ENCODE results near the gene MAPKAP1.
A peak's percentile ranks its signal among the peaks of the same experiment; 100 is the strongest.

The MAPKAP1 gene

DNA sequence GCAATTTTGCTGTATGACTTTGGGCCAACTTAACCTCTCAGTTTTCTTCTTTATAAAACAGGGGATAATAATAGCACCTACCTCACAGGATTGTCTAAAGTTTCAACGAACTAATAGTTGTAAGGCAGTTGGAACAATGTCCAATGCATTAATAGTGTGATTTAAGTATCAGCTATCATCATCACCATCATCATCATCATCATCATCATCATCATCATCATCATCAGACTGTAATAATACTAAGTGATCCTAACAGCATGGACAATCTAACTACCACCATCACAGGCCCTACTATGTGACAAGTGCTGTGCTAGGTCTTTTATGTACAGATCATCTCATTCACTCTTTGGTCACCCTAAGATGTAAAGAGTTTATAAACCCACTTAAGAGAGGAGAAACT, 196.0 kb downstream of the MAPKAP1 start:
- no peak for DNase-seq

DNA sequence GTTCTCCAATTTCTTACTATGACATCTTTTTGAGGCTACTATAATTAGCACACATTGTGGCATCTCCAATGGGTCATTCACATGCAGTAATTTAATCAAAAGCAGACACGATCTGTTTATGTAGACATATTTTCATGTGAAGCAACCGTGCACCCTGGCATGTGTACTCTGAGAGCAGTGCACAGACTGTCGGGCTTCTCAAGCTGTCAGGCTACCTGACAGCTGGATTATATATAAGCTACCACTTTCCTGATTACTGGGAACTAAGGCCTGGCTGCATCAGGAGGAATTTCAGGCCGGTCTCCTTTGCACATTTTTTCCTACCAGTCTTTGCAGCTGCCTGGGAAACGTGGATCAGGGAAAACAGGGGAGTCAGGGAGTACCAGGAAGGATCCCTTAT, 197.5 kb downstream of the MAPKAP1 start:
- peak; percentile 89 for DNase-seq

DNA sequence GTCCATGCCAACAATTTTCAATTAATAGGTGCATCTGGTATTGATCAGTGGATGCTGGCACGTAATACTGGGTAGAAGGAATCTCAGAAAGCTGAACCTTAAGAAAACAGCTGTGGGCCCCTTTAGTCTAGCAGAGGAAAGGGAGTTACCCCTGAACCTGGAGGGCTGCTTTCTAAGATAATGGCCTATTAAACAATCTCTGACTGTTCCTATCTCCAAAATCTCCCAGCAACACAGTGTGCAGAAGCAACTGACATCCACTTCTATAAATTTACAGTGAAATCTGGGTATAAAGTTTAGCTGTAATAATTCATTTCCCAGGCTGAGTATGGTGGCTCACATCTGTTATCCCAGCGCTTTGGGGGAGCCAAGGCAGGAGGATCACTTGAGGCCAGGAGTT, 198.8 kb downstream of the MAPKAP1 start:
- no peak for DNase-seq

DNA sequence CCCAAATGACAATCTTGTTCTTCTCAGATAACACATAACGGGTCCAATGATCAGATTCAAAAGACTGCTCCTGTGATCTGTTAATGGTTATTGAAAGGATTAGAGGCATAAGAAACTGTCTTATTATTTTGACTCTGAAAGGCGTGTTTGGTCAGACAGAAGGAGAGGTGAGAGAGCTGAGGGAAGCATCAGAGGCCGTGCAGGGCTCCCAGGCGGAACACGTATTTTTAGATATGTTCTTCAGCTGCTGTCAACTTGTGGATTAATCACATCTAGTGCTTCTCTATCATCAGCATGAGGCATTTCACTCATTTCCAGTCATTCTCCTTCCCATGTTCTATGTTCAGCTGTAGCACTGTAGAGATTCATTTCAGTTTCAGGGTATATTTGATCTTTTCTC, 199.8 kb downstream of the MAPKAP1 start:
- no peak for DNase-seq

DNA sequence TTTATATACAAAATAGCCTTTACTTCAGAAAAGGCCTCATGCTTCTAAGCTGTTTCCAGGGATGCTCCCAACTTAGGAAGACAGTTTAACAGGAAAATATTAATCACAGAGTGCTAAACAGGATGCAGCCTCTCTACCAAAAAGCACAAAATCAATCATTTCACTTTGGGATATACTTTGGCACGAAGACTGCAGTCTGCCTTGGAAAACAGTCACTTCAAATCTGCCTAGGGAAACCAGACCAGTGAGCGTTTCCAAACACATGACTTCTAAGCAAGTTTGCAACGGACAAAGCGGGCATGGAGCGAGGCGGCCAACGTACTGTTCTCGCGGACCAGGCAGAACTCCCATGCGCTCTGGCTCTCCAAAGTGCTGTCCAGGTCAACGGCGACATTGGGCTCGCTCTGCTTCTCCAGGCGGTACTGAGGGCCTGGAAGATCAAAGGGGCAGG, 201.0 kb downstream of the MAPKAP1 start:
- DNase-seq, result no peak

DNA sequence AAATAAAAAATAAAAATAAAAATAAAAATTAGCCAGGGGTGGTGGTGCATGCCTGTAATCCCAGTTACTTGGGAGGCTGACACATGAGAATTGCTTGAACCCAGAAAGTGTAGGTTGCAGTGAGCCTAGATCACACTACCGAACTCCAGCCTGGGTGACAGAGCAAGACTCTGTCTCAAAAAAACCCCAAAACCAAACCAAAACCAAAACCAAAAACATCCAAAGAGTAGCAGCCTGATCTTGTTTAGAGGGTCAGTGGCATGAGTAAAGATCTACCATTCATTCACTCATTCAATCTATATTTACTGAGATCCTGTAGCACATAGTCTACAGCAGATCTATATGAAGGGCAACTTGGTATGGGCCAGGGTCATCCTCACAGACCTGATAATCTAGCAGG, 202.4 kb downstream of the MAPKAP1 start:
- no peak for DNase-seq

DNA sequence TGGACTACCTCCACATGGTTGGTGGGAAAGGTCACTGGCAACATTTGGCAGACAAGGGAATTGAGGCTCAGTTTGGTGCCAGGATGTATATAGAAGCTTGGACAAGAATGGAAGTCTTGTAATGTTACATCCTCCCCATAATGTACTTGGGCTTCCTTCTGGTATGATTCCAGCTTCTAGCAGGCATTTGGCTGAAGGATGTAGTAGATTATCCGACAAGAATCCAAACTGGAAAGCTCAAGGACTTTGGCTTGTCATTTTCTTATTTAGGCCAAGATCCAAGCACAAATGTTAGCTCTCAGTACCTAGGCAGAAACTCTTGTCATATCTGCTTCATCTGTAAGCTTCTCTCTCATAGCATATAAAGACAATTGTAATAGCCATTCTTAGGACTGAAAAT, 209.1 kb downstream of the MAPKAP1 start:
- no peak for DNase-seq

DNA sequence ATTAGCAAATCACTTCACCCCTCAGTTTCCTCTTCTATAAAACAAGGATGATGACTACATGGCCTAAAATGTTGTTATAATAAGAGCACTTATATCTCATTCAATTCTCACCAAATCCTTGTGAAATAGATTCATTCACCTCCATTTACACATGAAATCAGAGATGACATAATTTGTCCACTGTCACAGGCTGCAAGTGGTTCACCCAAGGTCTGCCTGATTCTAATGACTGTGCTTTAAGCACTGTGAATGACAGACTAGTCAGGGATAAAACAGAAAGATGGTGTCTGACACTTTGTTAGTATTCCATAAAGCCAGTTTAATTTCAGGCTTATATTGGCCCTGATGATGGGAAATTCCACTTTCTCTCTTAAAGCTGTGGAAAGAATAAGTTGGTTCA, 209.5 kb downstream of the MAPKAP1 start:
- DNase-seq, result no peak

DNA sequence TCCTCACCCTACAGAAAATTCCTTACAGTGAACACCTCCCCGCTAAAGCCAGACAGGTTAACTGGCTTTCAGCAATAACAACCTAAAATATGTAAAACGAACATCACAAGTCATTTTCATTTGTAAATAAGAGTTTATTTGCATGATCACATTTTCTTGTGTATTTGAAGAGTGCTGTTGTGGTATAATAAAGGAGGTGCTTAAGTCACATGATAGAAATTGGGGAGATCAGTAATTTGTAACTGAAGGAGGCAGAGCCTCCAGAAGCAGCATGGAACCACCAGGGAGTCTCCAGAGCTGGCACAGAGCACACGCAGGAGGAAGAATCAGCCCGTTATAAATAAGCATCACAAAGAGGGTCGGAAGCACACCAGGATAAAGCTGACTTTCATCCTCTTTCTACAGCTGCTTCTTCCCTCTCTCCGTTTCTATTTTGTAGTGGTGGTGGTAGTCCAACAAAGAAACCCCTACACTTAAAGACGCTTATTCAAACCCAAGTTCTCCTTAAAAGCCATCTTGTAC, 210.6 kb downstream of the MAPKAP1 start:
- no peak for DNase-seq

DNA sequence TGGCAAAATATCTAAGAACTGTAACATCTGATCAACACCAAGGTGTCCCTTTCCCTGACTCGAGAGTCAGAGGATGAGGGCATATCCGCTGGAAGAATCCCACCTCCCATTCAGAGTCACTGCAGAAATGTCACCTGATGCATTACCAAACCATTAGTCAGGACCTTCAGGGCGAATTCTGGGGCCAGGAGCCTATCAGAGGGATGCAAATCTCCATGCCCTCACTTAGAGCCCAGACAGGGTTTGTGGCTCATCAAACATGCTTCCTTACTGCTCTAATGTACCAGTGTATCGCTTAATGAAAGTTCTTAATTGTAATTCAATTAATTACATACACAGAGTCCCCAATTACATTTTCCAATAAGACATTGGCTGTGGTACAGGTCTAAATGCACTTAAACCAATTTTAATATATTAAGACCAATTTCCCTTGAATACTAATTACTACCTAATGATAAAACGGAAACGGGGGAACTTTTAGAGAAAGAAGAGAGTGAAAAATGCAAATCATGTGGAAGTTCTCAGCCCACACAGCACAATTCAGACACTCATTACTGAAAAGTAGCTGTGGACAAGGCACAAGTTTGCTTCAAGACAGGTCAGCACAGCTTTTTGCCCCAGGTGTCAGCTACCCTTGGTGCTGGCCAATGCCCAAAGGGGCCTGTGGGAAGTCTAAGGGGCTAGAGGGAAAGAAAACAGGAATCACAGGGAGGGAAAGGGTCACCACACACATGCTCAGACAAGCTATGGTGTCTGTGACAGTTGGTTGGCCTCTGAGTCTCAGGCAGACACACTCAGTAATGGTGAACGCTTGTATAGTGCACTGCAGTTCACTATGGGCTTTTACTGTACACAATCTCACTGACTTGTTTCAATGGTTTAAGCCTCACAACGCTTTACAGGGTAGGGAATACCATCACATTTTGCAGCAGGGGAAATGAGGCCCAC, 211.6 kb downstream of the MAPKAP1 start:
- no peak for DNase-seq

DNA sequence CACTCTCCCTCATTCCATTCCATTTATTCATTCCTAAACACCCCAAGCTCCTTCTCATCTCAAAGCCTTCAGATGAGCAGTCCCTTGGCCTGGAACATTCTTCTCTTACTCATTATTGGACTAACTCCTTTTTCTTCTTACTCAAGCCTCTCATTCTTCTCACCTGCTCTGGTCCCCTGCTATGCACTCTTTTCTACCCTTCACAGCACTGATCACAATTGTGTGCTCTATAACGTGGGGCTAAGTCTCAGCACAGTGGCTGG, 212.4 kb downstream of the MAPKAP1 start:
- peak; percentile 18 for DNase-seq

DNA sequence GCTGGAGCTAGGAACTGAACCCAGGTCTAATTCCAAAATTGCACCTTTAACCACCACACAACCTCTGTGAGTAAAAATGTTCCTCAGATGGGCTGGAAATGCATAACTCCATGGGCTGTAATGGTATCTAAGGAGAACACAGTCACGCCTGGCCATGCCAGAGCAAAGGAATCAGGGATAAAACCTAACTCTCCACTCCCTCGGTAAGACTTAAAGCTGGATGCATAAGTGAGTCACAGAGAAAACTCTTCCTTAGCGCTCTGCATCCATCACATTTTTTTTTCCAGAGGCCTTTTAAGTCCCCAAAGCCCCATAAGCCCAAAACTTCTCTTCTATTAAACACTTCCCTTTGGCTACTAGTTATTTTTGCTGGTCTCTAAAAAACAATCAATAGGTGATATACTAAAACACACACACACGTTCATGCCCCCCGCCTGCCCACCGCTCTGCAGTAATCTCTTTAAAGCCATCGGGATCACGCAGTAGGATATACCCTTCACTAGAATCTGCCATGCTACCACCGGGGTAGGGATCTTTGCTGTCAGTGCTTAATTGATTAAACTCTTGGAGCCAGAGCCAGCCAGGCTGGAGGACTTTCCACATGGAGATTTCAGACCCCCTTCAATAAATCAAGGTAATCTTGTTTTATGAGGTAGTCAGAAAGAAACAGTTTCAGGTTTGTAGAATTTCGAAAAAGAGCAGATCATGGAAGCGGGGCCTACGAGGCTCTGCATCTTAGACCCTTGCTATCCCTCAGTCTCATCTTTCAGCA, 212.9 kb downstream of the MAPKAP1 start:
- peak; percentile 20 for DNase-seq

DNA sequence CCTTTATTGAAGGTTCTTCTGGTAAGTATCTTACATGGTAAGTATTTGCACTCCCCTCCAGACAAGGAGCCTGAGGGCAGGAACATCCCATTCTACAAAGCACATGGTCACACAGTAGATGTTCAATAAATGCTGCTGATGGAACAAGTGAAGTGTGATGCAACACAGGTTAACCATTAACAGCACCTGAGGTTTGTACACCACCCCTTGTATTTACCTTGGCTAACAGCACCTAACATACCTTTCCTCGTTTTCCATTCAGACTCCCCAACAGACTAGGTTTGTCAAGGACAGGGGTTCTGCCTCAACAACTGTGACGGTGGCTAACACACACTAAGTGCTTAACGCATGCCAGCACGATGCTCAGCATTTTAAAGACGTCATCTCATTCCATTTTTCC, 213.6 kb downstream of the MAPKAP1 start:
- DNase-seq, result no peak

DNA sequence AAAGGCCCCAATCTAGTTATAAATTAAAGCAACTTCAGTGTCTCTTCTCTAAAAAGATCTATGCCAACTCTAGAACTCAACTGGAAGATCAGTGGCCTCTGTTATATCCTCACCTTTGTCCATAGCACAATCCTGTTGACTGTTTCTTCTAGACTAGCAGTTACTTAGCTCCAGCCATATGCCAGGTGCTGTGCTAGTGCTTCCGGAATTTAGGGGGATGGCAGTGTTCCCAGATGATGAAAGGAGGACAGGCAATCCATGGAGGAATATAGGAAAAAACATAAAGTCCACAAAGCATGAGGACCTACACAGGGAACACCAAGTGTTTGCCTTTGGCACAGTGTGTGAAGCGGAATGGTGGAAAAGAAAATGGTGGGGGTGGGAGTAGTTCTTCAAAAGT, 214.3 kb downstream of the MAPKAP1 start:
- DNase-seq, result no peak

DNA sequence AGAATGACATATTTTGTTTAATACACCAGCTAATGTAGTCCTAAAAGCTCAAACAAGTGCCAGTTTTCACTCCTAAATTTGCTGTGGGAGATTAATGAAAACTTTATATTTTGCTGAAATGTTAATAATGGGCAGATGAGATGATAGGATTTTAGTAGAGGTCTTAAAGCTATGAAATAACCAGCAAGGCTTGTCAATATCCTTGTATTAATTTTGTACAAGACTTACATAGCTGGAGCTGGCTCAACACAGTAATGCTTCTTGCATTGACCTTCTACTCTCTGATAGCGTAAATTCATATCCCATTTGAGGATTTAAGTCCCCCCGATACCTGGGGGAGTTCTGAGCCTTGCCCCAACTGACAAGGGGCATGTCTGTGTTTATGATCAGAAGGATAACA, 219.2 kb downstream of the MAPKAP1 start:
- no peak for DNase-seq

DNA sequence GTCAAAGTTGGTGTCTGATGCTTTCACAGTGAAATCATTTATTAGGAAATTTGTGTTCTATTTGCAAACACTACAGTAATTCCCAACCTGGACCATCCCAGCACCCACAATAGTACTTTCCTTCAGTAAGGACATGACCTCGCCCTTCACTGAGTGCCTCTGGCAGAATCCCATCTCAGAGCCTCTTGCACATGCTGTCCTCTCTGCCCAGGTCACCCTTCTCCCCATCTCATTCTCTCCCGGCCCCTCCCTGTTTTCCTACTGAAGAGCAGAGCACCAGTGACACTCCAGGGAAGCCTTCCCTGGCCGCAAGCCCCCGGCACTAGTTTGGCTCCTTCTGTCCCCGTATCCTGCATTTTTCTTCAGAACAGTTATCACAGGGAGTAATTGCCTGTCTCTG, 220.4 kb downstream of the MAPKAP1 start:
- DNase-seq, result no peak

DNA sequence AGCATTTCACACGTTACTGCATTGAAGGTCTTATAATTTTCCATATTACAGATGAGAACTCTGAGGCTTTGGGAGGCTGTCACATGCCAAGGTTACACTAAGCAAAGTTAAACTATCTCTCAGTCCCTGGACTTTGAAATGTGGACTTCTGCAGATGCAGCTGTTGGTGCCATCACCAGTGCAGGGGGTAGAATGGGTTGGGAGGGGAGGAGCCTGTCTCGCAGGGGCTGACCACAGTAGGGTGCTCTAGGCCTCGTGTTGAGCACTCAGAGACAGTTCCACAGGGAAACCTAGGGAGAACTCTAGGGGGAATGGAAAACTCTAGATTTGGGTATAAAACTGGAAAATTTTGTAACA, 220.9 kb downstream of the MAPKAP1 start:
- DNase-seq, result no peak

DNA sequence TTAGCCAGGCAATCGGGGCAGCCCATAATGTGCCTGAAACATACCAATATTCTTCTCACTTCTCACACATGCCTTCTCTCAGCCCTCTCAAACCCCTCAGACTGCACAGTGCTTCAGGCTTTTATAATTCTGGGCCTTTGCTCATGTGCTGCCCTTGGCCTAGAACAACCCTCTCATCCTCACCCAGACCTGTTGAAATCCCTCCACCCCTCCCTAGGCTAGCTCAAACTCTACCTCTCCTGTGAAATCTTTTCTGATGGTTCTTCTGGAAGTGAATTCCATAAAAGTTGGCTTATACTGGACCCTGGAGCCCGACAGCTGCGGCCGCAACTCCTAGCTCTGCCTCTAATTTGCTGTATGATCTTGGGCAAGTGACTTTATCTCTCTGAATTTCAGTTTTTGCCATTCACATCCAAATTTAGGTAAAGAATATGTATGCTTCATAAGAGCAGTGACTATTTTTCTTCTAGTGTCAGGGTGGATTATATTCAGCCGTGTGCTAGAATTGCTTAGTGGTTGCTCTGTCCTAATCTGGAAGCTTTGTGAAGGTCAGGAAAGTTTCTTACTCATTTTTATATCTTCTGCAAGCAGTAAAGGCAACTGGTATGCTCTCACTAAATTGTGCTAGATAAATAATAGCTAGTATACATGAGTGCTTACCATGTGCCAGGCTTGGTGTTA, 221.4 kb downstream of the MAPKAP1 start:
- no peak for DNase-seq

DNA sequence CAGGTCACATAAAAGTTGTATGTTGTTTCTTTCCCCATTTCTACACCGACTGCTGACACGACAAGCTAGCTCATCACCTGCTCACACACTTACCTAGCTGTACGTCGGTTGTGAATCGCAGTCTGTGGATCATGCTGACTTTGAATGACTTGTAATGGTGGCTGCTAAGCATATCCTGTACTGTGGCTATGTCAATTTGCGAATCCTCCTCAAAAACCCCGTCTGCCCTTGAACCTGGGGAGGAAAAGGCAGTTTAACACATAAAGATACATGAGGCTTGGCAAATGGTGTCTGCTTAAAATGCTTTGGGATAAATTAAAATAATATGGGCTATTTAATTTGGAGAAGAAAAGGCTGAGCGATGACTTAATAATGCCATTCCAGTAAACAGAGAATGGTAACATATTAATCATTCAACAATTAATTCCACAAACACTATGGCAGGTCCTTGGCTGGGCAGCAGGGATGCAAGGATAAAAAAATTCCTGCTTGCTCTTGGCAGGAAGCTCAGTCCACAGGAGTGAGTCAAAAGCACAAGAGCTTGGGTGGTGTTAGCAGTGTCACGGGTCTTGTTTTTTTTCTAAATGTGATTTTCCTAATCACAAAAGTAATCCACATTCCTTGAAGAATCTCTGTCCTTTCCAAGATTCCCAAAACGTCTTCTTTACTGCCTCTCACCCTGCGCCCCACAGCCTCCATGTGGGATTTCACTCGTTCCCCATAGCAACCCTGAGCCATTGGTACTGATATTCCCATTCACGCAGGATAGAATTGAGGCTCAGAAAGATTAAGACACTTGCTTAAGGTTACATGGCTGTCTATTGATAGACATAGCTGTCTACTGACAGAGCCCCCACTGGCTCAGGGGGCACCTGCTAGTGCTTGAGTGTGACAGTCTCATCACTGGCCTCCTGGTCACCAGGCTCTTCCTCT, 222.4 kb downstream of the MAPKAP1 start:
- DNase-seq, result peak; percentile 76

DNA sequence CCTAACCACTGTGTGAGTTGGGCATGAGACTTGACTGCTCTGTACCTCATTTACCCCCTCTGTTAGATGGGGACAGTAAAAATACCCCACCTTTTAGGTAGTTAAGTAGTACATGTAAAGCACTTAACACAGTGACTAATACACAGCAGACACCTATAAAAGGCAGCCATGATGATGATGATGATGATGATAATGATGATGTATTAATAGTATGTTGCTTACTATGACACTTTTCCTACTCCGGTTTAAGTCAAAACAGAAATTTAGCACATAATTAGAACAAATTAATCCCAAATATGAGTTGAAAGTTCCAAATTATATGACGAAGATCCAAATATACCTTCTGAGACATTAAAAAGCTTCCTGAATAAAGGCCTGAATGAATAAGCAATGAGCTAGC, 223.3 kb downstream of the MAPKAP1 start:
- no peak for DNase-seq

DNA sequence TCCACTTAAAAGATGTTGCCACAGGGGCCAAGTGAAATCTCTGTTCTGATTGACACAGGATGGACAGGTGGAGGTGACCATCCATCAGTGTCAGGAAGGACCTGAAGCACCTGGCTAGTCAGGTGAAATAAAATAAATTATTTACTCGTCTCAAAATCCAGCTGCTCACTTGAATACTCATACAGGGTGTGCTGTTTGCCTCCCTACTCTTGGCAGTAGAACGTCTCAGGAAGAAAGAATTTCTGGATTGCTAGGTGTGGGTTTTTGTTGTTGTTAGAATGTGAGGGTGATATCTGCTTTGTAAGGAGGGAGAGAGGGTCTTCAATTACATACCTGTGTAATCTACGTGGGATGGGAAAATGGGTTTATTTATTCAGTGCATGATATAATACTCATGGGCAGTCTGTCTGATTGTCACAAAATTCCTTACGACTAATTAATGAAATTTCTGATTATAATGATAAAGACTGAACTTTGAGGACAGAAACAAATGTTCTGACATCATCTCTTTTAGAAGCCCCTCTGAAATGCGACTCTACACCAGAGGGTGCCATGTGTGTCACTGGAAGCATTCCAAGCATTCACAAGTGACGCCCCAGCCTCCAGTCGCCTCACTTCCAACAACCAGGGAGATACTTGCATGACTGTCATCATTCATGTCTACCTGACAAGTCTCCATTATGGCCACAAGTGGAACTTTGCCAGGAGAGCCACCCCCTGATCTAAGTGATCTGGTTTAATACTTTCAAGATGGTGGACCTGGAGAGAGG, 227.0 kb downstream of the MAPKAP1 start:
- DNase-seq, result no peak

Measured in fibroblast of skin of back (primary cell).